HL-60 (cell line): Measurements from ENCODE around the gene CATSPERB.

Experiments used
- DNase-seq, 2 experiments: peaks; one replicate each; pipeline ENCODE4 v3.0.0-alpha.2; 2010 to 2020; ENCODE audit warnings: low read depth in 1 of 2, low spot score in 1 of 2
- H3K27ac ChIP-seq: fragments of 250-450 bp; sonication (Bioruptor Pico); replicated peaks from 2 replicates; pipeline ENCODE4 v1.5.1; 2020; ENCODE audit warnings: mild to moderate bottlenecking, moderate library complexity
- H3K27me3 ChIP-seq: fragments of 250-450 bp; sonication (Bioruptor Pico); 2 replicates; pipeline ENCODE4 v1.5.1; 2021; ENCODE audit warnings: mild to moderate bottlenecking, moderate library complexity; ENCODE audit not compliant: insufficient read depth, poor library complexity, severe bottlenecking
- H3K4me3 ChIP-seq: replicated peaks from 2 replicates; pipeline ENCODE4 v1.5.1; 2011; ENCODE audit warnings: mild to moderate bottlenecking, control low read depth, low read length; ENCODE audit not compliant: insufficient read depth
- CTCF ChIP-seq: IDR thresholded peaks from one replicate; pipeline ENCODE4 v1.5.1; 2011; ENCODE audit warnings: low read length, control low read depth, inconsistent platforms; ENCODE audit not compliant: insufficient read depth
- GABPA ChIP-seq: IDR thresholded peaks from 2 replicates; pipeline ENCODE4 v1.6.1; 2012; ENCODE audit warnings: low read depth
- POLR2AphosphoS5 ChIP-seq: IDR thresholded peaks from 2 replicates; pipeline ENCODE4 v1.6.1; 2012; ENCODE audit warnings: low read depth
- REST ChIP-seq: IDR thresholded peaks from 2 replicates; pipeline ENCODE4 v1.6.1; 2012; ENCODE audit warnings: low read depth; ENCODE audit not compliant: insufficient replicate concordance
- SPI1 ChIP-seq: IDR thresholded peaks from 2 replicates; pipeline ENCODE4 v1.6.1; 2012; ENCODE audit warnings: low read depth, mild to moderate bottlenecking, borderline replicate concordance

The CATSPERB gene

GRCh38 chr14:91533623-91534022 lies 198.3 kb downstream of the CATSPERB start:
- Histone ChIP-seq H3K27me3 (no peaks in the 10 kb centered on the region), H3K27ac (no peak overlapping the region), H3K4me3 (no peak overlapping the region)
- DNase-seq, result no peak
- TF ChIP-seq SPI1 (no peak), REST (no peak), POLR2AphosphoS5 (no peak), CTCF (no peak), GABPA (no peak)
